HTERT RPE-1 (cell line): ENCODE results near the gene GJB6.
"Not testable (repeated sequence)": the region's sequence is repeated elsewhere in the genome, so short reads cannot be mapped to it uniquely, and the experiment has no call there.

Experiments used
- in situ Hi-C: fragments of 300-500 bp; cut with MboI; formaldehyde crosslinking; loops from 4 replicates; pipeline ENCODE4 v1.14.3; 2020; ENCODE audit warnings: low sequenced_read_pairs

The GJB6 gene

DNA sequence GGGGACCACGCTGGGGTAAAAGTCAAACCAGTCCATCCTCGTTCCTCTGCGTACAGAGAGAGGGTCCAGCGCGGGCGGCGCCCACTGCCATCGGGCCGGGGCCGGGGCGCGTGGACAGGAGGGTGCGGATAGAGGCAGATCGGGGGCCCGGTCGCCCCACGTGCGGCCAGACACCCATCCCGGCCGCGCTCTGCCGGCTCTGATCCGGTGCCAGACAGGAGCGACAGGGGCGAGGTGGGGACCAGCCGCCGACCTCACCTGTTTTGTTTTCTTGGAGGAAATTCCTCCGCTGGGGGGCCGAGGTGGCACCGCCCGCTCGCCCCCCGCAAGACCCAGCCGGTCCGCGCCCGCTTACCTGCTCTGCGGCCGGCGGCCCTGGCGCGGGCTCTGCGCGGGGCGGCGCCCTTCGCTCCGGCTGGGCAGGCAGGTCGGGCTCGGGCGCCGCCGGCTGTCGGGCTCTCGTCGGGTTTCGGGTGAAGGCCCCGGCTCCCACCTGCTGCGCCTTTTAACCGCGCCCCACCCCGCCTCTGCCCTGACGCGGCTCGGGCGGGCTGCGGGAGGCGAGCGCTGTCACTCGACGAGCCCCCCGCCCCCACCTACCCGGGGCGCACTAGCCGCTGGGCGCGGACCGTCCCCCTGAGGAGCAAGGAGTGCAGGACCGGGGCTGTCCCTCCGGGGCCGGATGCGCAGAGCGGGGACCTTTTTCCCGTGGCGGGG, at the start of gene GJB6:
Gene GJB6 (minus strand): TSS at position 481 of the 717 bp plus-strand sequence. CDS start 8,839 bp downstream, outside the sequence.
- in situ Hi-C loops, result no loop called here

DNA sequence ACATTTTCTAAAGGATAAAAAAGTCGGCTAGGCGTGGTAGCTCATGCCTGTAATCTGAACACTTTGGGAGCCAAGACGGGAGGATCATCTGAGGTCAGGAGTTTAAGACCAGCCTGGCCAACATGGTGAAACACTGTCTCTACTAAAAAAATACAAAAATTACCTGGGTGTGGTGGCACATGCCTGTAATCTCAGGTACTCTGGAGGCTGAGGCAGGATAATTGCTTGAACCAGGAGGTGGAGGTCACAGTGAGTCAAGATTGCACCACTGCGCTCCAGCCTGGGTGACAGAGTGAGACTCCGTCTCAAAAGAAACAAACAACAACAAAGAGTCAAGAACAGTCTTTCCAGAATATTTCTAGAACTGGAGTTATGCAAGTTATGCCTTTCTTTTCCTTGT, 44.8 kb upstream of the GJB6 start:
- in situ Hi-C loops, result not testable (repeated sequence)

DNA sequence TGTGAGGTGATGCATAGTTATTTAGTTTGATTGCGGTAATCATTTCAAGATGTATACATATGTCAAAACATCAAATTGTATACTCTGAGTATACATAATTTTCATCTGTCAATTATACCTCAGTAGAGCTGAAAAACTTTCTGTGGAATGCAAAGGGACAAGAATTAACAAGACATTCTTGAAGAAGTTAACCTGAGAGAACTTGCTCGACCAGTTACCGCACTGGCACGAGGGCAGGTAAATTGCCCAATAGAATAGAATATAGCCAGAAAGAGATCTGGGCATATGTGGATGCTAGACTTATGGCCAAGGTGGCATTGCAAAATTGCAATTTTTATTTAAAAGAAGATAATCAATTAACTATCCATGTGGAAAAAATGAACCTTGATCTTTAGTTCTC, 42.3 kb upstream of the GJB6 start:
- in situ Hi-C loops, result no loop called here

DNA sequence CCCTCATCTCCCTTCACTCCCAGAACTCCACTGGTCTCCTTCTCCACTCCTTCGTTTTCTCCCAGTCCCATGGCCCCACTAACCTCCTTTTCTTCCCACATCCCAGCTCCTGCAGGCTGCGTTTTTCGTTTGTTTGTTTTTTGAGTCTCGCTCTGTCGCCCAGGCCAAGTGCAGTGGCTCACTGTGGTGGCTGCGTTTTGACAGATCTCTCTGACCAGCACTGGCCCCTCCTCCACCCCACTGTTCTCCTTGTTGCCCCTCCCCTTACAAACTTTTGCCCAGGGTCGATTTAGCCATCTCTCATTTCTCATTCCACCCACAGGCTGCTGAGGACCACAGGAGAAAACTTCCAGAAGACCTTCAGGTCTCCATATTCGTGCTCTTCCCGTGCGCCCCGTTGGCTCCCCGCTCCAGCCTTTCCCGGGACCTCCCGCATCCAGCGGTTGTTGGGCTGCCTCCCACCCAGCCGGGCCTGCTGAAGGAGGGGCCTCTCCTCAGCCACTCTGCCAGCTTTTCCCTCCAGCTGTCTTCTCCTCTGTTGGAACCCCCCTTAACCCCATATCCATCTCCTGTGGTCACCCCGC, 40.6 kb upstream of the GJB6 start:
- in situ Hi-C loops, result no loop called here

DNA sequence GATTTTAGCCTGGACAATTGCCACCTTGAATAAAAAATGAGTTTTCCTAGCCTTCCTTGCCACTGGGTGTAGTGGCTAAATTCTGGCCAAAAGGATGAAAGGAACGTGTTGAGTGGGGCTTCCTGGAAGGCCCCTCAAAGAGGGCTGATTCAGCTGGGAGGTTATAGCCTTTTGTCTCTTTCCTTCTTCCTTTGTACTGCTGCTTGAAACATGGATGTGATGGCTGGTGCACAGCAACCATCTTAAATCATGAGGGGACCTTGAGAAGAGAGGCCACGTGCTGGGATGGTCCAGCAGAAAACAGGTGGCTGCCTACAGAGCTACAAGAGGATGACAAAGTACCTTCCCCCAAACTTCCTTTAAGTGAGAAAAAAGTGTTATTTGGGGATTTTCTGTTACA, 40.0 kb upstream of the GJB6 start:
- in situ Hi-C loops, result no loop called here

DNA sequence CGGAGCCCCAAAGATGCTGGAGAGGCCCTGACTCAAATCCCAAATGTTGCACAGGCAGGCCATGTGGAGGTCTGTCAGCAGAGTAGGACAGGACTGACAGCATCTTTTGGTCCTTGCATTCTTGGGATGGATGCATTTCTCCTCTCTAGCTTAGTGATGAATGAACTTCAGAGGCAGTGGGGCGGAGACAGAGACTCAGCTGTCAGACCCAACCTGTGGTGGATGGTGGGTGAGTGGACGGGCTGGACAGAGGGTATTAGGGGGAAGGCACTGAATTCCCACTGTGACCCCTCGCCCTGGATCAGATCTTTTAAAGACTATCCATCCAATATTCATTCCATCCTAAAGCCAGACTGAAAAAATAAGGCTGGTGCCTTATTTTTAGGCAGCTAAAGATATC, 39.3 kb upstream of the GJB6 start:
- in situ Hi-C loops, result no loop called here

DNA sequence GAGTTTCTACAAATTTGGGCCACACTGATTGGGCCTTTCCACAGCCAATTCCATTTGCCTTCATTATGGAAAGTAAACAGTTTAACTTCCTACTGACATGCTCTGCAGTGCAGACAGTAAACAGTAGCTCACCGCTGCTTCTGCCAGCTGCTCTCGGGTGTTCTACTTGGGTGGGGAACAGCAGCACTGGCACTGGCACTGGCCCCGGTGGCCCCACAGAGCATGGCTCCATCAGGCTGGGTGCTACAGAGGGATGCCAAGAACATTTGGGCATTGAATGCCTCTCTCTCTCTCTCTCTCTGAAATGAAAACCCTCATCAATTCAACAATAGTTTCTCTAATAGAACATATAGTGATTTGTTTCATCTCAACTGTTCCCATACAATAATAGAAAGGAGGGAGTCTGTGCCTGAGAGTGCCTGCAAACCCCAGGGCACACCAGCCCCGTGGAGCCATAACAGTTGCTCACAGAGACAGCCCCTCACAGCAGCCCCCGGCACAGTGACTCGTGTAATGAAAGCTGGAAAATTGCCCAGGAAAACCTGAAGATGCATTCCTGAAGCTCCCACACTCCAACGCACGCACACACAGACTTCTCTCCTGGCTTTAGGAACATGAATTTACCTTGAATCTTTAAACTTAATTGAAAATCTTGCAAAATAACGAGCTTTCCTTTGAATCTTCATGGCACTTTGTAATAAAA, 38.2 kb upstream of the GJB6 start:
- in situ Hi-C loops, result no loop called here

DNA sequence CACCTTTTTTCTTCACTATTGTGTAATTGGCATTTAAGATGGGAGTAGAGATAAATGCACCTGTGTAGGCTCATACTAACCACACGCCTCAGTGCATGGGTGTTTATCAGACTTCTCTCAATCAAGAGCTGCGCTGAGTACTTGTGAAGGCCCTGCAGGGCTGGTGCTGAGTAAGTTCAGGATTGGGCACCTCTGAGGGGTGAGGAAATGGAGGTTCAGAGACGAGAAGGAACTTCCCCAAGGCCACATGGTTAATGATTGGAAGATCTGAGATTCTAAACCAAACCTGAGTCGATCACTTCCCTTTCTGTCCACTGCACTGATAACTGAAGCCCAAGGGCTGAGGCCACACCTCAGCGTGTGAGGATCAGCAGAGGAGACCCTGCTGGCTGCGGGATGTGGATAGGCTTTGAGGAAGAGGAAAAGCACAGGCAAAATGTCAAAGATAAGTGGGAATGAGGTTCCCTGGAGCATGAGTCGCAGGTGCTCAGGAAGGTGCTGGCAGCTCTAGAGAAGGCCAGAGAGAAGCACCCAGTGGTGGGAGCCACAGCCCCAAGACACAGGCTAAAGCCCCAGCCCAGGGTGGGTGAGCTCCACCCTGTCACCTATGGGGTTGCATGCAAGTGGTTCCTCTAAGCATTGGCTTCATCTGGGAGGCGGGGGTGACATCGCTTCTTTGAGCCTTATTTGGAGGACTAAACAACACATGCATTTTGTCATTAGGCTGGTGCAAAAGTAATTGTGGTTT, 32.3 kb upstream of the GJB6 start:
- in situ Hi-C loops, result no loop called here

DNA sequence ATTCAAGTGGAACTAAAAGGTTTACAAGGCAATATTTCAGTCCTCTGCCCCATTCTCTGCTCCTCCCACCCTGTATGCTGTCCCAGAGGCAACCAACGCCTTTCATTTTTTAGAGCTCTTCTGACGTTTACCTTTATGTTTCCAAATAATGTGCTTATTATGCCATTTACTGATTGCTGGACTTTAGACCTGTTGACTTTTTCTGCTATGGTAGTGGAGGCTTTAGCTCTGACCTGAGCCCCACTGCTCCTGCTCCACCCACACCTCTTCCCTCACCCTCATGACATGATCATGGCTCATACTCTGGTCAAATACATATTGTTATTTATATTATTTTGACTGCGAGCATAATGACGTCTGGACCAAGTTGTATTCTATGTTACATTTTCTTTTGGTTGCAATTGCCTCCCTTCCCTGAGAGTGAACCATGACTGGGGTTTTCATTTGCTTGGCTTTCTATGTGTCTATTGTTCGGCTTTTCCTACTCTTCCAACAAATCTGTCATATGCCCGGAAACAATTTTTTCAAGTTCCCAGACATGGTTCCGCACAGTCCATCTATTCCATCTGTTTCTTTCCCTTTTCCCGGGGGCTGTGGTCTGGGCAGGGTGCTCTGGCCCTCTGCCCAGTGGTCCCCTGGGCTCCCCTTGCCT, 31.4 kb upstream of the GJB6 start:
- in situ Hi-C loops, result no loop called here

DNA sequence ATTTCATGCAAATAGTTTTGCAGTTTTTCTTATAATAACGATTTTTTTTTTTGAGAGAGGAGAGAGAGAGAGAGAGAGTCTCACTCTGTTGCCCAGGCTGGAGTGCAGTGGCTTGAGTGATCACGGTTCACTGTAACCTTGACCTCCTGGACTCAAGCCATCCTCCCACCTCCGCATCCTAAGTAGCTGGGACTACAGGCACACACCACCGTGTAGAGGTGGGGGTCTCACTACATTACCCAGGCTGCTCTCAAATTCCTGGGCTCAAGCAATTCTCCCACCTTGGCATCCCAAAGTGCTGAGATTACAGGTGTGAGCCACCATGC, 26.8 kb upstream of the GJB6 start:
- in situ Hi-C loops, result no loop called here

DNA sequence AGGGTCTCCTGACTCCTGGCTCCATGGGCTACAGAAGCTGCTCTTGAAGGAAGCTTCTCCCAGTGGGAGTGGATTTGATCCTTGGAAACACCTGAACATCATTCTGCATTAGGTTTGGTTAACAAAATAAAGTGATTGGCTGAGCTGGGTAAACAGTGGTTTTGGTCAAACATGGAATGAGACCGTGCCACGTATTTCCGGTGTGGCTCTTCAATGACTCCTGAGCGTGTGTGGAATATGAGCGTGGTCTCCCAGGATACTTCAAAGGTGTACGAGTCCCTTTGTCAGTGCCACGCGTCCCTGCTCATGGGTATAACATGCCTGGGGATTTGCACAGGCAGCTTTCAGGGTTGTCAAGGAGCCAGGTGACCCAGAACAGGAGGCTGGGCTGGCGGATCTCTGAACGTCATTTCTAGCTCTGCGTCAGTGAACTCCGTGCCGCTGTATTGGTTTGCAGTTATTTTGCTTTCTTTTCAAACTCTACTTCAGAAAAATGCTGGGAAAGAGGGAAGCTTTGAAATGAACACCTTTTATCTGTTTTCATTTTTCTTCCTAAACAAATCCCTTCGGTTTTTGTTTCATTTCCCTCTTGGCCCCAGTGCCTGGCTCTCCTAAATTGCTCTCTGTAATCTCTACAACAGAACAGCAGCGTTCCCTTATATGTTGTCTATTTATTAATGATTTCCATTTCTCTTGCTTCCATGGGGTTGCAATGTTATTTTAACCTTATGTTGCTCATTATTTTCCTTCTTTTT, 26.3 kb upstream of the GJB6 start:
- in situ Hi-C loops, result no loop called here

DNA sequence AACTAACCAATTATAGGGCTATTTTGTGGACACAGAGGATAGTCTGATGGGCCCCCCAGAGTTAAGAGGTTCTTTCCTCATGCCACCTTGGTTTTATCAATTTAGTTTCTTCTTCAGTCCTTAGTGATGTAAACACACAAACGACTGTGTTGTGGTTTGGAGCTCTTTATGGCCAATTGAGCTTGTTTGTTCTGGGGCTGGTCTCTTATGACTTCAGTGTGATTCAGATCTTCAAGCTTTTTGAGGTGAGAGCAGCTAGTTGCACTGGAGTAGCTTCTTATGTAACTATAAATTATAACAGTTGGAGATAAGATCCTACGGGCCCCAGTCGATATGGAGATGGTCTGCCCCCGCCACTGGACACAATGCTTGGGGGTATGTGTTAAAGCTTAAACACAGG, 22.0 kb upstream of the GJB6 start:
- in situ Hi-C loops, result no loop called here

DNA sequence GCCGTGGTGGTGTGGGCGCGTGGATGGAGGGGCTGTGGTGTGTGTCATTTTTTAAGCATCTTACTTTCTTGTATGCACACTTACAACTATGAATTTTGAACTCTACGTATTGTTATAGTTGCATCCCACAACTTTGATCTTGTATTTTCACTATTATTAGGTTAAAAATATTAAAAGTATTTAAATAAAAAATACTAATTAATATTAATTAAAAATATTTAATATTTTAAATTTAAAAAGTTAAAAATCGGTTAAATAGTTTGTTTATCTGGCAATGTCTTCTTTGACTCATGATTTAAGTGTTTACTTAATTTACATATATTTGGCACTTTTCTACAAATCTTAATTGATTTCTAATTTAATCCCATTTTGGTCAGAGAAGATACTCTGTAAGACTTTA, 17.8 kb upstream of the GJB6 start:
- in situ Hi-C loops, result no loop called here

DNA sequence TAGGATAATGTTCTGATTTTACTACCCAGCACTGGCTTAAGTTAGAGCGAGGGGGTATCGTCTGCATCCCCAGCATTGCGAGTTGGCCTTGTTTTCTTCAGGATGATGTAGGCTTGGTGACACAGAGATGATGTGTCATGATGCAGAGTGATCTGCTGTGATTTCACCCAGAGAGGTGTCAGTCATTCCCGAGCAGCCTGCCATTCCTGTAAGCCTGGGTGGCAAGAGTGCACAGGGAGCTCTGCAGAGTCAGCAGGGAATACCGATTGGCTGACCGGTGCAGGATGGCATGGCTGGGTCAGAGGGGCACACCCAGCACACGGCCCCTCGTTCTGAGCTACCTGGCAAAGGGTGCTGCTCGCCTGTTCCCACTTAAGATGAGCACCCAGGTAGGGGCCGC, 15.8 kb upstream of the GJB6 start:
- in situ Hi-C loops, result no loop called here

DNA sequence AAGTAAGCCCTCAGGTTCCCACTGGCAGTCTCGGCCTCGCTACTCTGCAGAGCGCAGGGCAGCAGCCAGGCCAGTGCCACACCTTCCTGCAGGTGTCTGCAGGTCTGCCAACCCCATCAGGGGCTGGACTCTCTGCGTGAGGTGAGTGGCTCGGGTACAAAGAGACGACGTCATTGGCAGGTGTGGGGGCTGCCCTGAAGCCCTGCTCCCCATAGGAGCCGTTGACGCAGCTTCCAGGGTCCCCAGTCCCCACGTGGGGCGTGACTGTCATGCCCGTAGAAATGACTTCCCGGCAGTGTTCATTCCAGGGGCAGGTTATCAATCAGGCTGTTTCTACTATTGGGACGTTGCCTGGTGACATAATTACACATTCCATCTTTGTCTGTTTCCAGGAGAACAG, 15.3 kb upstream of the GJB6 start:
- in situ Hi-C loops, result no loop called here

DNA sequence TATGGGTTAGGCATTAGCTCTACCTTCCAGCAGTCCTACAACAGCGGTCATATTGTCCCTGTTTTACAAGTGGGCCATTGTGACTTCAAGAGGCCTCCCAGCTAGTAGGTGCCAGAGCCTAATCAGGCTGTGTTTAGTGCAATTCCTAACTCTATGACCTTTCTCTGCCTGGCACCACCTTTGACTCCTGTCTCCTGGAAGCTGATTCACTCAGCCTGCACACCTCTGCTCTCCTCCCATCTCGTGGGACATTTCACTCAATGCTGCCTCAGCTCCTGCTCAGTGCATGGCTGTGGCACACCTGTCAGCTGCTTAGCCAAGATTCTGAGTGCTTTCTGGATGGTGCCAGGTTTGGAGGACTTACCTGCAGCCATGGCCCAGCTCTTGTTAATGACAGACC, 9.5 kb upstream of the GJB6 start:
- in situ Hi-C loops, result no loop called here

DNA sequence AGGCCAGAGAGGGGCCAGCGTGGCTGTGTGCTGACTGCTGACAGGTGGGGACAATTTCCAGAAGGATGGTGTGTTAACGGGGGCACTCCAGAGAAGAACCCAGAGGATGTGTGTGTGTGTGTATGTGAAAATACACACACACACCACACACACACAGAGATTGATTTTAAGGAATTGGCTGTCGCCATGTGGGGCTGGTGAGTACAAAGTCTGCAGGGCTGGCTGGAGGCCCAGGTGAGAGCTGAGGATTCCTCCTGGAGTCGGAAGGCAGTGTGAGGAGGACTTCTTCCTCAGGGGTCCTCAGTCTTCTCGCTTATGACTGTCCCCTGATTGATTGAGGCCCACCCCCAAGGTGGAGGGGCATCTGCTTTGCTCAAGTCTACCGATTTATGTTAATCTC, 7.6 kb upstream of the GJB6 start:
- in situ Hi-C loops, result no loop called here

DNA sequence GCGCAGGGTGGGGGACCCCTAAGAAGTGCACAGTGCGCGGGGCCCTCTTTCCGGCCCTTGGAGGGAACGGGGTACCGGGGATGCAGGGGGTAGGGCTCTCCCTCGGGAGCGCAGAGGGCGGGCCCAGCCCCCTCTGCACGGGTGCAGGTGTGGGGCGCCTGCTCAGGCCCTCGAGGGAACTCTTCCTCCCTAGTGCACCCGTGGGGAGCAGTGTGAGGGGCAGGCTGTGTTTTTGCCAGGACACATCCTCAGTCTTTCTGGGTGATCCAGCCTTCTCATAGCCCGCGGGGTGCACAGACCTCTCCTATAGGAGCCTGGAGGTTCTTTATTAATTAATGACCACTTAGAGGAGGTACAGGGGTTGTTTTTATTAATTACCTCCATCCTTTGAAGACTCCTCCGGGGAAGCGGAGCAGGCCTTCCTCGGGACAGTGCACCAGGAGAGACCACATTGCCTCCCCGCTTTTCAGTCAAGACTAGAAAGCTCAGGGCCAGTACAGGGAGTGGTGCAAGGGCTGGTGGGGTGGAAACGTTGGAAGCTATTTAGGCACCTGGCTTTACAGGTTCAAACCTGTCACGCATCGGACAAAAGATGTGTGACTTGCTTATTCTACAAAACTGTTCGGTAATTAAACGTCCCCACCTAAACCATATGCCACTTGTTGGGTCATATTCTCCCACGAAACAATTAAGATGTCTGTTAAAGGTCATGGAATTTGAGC, 598 bp upstream of the GJB6 start:
- in situ Hi-C loops, result no loop called here

DNA sequence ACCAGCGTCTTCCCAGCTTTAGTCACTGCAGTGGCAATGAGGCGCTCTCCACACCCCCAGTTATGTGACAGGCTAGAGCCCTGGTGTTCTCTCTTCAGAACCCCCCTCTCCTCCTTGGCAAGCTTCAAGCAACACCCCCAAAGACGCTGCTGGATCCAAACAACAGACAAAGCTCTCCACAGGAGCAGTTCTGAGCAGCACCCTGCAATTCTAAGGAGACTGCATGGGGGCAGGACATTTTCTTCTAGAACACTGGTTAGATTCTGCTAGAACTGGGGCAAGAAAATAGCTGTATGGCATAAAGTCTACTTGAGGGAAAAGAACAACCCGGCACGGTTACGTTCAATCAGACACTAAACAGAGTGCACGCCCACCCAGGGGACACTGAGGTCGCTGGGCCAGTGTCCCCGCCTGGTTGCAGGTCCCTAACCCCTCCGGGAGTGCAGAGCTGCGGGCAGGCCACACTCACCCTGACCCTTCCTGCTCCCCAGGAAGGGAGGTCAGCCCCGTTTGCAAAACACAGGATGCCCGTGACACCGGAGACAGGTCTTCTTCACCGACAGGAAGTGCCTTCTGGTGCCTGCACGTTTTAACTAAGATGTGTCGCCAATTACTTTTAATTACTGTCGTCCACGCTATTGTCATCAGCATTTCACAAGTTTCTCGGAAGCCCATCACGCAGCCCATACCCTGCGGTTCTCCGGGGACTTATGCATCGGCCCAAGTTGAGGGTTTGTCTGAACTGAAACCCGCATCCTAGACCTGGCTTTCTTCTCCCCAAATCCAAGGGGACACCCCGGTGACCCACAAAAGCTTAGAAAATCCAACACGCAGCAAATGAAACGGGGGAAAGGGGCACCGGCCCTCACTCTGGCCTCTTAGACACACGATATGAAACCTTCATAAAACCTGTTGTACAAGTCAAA, 943 bp downstream of the GJB6 start:
- in situ Hi-C loops, result no loop called here
